ENCODE measurements around the gene ALDH2. TPM values are rescaled to one million over a fixed set of nuclear protein-coding genes. Genes with fewer than 3 reads are reported as not detected.
"Not testable (repeated sequence)": the region's sequence is repeated elsewhere in the genome, so short reads cannot be mapped to it uniquely, and the experiment has no call there.

The ALDH2 gene
- total and polyA plus RNA-seq, 2 donors (not counting 1 experiment from before 2014, with no cell fraction given) = 7.0 to 22.3 TPM

DNA sequence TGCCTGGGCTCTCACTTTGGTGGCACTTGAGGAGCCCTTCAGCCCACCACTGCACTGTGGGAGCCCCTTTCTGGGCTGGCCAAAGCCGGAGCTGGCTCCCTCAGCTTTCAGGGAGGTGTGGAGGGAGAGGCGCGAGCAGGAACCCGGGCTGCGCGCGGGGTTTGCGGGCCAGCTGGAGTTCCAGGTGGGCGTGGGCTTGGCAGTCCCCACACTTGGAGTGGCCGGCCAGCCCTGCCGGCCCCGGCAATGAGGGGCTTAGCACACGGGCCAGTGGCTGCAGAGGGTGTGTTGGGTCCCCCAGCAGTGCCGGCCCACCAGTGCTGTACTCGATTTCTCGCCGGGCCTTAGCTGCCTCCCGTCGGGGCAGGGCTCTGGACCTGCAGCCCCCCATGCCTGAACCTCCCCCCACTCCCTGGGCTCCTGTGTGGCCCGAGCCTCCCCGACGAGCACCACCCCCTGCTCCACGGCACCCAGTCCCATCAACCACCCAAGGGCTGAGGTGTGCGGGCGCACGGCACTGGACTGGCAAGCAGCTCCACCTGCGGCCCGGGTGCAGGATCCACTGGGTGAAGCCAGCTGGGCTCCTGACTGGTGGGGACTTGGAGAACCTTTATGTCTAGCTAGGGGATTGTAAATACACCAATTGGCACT is 68.9 kb downstream of the ALDH2 start:
- H3K4me2 ChIP-seq (replicated peaks; ENCODE audit: low read depth, low read length, poor library complexity, severe bottlenecking); POLR2A ChIA-PET; H3K27me3 Mint-ChIP-seq; H3K27ac Mint-ChIP-seq; H3K79me2 ChIP-seq (ENCODE audit: control insufficient read depth, insufficient read depth, low read length); H2AFZ ChIP-seq (ENCODE audit: insufficient read depth, low read depth, low read length, poor library complexity, severe bottlenecking); H3K4me1 ChIP-seq (ENCODE audit: control insufficient read depth in 2 of 2, insufficient read depth in 2 of 2, low read length in 2 of 2); H3K9me3 ChIP-seq (ENCODE audit: control extremely low read depth in 1 of 3, control insufficient read depth in 2 of 3, insufficient read depth in 1 of 3, low read length in 2 of 3); DNase-seq; CTCF ChIA-PET; H3K4me3 ChIP-seq (ENCODE audit: control extremely low read depth in 1 of 5, extremely low read depth in 1 of 5, insufficient read depth in 1 of 5, low read depth in 2 of 5, low read length in 4 of 5); H4K20me1 ChIP-seq (ENCODE audit: control insufficient read depth, insufficient read depth, low read length, poor library complexity, severe bottlenecking); H3K36me3 ChIP-seq (replicated peaks in 1 of 2; ENCODE audit: control extremely low read depth in 1 of 2, control insufficient read depth in 1 of 2, extremely low read depth in 1 of 2, insufficient read depth in 2 of 2, low read length in 1 of 2); H3K27me3 ChIP-seq (replicated peaks in 1 of 4; ENCODE audit: control extremely low read depth in 1 of 4, control insufficient read depth in 3 of 4, insufficient read depth in 4 of 4, low read length in 3 of 4); ATAC-seq (ENCODE audit: low read depth); intact Hi-C loops (cut with micrococcal nuclease); H3K27ac ChIP-seq (ENCODE audit: low read length in 2 of 2); H3K9me3 Mint-ChIP-seq (ENCODE audit: insufficient read depth); H3K9ac ChIP-seq (ENCODE audit: low read length); H3K4me3 Mint-ChIP-seq: not testable (repeated sequence)
- WGBS (ENCODE audit: insufficient coverage) = 96% methylated on average over 27 of the region's 28 CpGs
- peaks cover 12% of the 10 kb centered on the region for H3K4me1 Mint-ChIP-seq

DNA sequence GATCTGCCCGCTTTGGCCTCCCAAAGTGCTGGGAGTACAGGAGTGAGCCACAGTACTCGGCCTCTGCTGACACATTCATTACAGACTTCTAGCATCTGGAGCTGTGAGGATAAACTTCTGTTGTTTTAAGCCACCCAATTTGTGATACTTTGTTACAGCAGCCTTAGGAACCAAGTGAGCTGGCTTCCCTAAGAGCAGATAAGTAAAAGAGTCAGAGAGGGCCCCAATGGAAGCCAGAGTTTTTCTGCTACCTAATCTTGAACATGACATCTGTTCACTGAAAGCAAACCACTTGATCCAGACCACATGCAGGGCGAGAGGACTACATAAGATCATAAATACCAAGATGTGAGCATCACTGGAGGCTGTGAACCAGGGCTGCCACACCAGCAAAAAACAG is 71.6 kb downstream of the ALDH2 start:
- H4K20me1 ChIP-seq (ENCODE audit: control insufficient read depth, insufficient read depth, low read length, poor library complexity, severe bottlenecking) = no peaks in the 10 kb centered on the region
- H3K4me1 Mint-ChIP-seq = peaks cover 31% of the 10 kb centered on the region
- TF ChIP-seq EZH2 (IDR thresholded peaks at IDR 0.05; ENCODE audit: borderline replicate concordance, insufficient read depth, low read depth, low read length, poor library complexity, severe bottlenecking) = no peak
- TF ChIP-seq, protein P1, sequence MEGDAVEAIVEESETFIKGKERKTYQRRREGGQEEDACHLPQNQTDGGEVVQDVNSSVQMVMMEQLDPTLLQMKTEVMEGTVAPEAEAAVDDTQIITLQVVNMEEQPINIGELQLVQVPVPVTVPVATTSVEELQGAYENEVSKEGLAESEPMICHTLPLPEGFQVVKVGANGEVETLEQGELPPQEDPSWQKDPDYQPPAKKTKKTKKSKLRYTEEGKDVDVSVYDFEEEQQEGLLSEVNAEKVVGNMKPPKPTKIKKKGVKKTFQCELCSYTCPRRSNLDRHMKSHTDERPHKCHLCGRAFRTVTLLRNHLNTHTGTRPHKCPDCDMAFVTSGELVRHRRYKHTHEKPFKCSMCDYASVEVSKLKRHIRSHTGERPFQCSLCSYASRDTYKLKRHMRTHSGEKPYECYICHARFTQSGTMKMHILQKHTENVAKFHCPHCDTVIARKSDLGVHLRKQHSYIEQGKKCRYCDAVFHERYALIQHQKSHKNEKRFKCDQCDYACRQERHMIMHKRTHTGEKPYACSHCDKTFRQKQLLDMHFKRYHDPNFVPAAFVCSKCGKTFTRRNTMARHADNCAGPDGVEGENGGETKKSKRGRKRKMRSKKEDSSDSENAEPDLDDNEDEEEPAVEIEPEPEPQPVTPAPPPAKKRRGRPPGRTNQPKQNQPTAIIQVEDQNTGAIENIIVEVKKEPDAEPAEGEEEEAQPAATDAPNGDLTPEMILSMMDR (IDR thresholded peaks at IDR 0.05) = no peak
- POLR2A ChIA-PET = no interaction called here
- no peak overlapping the region for H3K27ac ChIP-seq (ENCODE audit: low read length in 2 of 2)
- H3K9me3 ChIP-seq (ENCODE audit: control extremely low read depth in 1 of 3, control insufficient read depth in 2 of 3, insufficient read depth in 1 of 3, low read length in 2 of 3) = no peaks in the 10 kb centered on the region
- no peak for ATAC-seq (ENCODE audit: low read depth)
- H2AFZ ChIP-seq (ENCODE audit: insufficient read depth, low read depth, low read length, poor library complexity, severe bottlenecking) = no peak overlapping the region
- WGBS (ENCODE audit: insufficient coverage) = 100% methylated on average over 1 of the region's 3 CpGs
- no peak for DNase-seq
- H3K4me3 Mint-ChIP-seq = no peak overlapping the region
- peaks cover 27% of the 10 kb centered on the region for H3K79me2 ChIP-seq (ENCODE audit: control insufficient read depth, insufficient read depth, low read length)
- no peak overlapping the region for H3K27ac Mint-ChIP-seq
- no peaks in the 10 kb centered on the region for H3K27me3 Mint-ChIP-seq
- H3K27me3 ChIP-seq (replicated peaks in 1 of 4; ENCODE audit: control extremely low read depth in 1 of 4, control insufficient read depth in 3 of 4, insufficient read depth in 4 of 4, low read length in 3 of 4) = no peaks in the 10 kb centered on the region
- H3K9me3 Mint-ChIP-seq (ENCODE audit: insufficient read depth) = no peaks in the 10 kb centered on the region
- CTCF ChIA-PET = interaction anchor here (0.7 kb wide), 1 partner anchor 167 kb away, joined by 3 read pairs; no protein-coding TSS in a partner anchor
- no peak overlapping the region for H3K9ac ChIP-seq (ENCODE audit: low read length)
- no peak overlapping the region for H3K4me3 ChIP-seq (ENCODE audit: control extremely low read depth in 1 of 5, extremely low read depth in 1 of 5, insufficient read depth in 1 of 5, low read depth in 2 of 5, low read length in 4 of 5)
- intact Hi-C loops (cut with micrococcal nuclease) = no loop called here
- peaks cover 0 to 9% of the 10 kb centered on the region in 2 experiments for H3K36me3 ChIP-seq (replicated peaks in 1 of 2; ENCODE audit: control extremely low read depth in 1 of 2, control insufficient read depth in 1 of 2, extremely low read depth in 1 of 2, insufficient read depth in 2 of 2, low read length in 1 of 2)
- H3K4me1 ChIP-seq (ENCODE audit: control insufficient read depth in 2 of 2, insufficient read depth in 2 of 2, low read length in 2 of 2) = peaks cover 19 to 20% of the 10 kb centered on the region in 2 donors
- H3K4me2 ChIP-seq (replicated peaks; ENCODE audit: low read depth, low read length, poor library complexity, severe bottlenecking) = no peak overlapping the region

Measured in B cell (primary cell).